Measurements from ENCODE around the gene PTPRH.

PTPRH gene

GRCh38 chr19:55189403-55189835 is 19.9 kb downstream of the PTPRH start:
- H3K4me3 ChIP-seq (IDR thresholded peaks at IDR 0.05; ENCODE audit: insufficient read depth, low read depth, low read length) = no peak overlapping the region
- H3K9ac ChIP-seq = no peak overlapping the region
- no peaks in the 10 kb centered on the region for H4K20me1 ChIP-seq (ENCODE audit: insufficient read depth)
- H3K36me3 ChIP-seq (ENCODE audit: insufficient read depth) = no peaks in the 10 kb centered on the region
- peaks cover 85% of the 10 kb centered on the region for H3K27me3 ChIP-seq (ENCODE audit: insufficient read depth, low read depth)
- H2AFZ ChIP-seq (ENCODE audit: low read depth) = no peak overlapping the region
- no peak overlapping the region for H3K27ac ChIP-seq
- no peak overlapping the region for H3K4me2 ChIP-seq
- TF ChIP-seq, protein P1, sequence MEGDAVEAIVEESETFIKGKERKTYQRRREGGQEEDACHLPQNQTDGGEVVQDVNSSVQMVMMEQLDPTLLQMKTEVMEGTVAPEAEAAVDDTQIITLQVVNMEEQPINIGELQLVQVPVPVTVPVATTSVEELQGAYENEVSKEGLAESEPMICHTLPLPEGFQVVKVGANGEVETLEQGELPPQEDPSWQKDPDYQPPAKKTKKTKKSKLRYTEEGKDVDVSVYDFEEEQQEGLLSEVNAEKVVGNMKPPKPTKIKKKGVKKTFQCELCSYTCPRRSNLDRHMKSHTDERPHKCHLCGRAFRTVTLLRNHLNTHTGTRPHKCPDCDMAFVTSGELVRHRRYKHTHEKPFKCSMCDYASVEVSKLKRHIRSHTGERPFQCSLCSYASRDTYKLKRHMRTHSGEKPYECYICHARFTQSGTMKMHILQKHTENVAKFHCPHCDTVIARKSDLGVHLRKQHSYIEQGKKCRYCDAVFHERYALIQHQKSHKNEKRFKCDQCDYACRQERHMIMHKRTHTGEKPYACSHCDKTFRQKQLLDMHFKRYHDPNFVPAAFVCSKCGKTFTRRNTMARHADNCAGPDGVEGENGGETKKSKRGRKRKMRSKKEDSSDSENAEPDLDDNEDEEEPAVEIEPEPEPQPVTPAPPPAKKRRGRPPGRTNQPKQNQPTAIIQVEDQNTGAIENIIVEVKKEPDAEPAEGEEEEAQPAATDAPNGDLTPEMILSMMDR (conservative IDR thresholded peaks at IDR 0.05; ENCODE audit: low read depth, low read length) = no peak
- no peaks in the 10 kb centered on the region for H3K4me1 ChIP-seq (ENCODE audit: low read depth, poor library complexity, severe bottlenecking)
- no peaks in the 10 kb centered on the region for H3K79me2 ChIP-seq (ENCODE audit: insufficient read depth, low read depth)

DNA sequence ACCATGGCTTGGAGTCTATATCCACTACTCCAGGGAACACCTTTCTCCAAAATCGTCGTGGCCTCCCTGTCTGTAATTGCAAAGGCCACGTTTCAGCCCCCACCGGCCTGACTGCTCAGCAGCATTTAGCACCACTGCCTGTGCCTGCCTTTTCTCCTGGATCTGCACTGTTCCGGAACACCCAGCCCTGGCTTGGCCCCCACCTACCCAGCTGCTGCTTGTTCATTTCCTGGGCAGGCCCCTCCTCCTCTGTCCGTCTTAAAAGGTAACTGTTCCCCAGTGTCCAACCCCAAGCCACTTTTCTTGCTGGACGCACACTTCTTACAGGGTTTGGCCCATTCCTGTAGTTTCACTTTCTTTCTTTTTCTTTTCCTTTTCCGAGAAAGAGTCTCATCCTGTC is 20.7 kb downstream of the PTPRH start:
- H3K27ac ChIP-seq = no peak overlapping the region
- no peak overlapping the region for H3K4me3 ChIP-seq (IDR thresholded peaks at IDR 0.05; ENCODE audit: insufficient read depth, low read depth, low read length)
- no peak overlapping the region for H3K9ac ChIP-seq
- H3K79me2 ChIP-seq (ENCODE audit: insufficient read depth, low read depth) = no peaks in the 10 kb centered on the region
- H3K27me3 ChIP-seq (ENCODE audit: insufficient read depth, low read depth) = peaks cover 84% of the 10 kb centered on the region
- no peaks in the 10 kb centered on the region for H3K4me1 ChIP-seq (ENCODE audit: low read depth, poor library complexity, severe bottlenecking)
- H2AFZ ChIP-seq (ENCODE audit: low read depth) = no peak overlapping the region
- H4K20me1 ChIP-seq (ENCODE audit: insufficient read depth) = no peaks in the 10 kb centered on the region
- TF ChIP-seq, protein P1 (conservative IDR thresholded peaks at IDR 0.05; ENCODE audit: low read depth, low read length) = no peak
- no peaks in the 10 kb centered on the region for H3K36me3 ChIP-seq (ENCODE audit: insufficient read depth)
- H3K4me2 ChIP-seq = no peak overlapping the region

- H3K9ac ChIP-seq = no peak overlapping the region
- no peaks in the 10 kb centered on the region for H3K79me2 ChIP-seq (ENCODE audit: insufficient read depth, low read depth)
- H3K36me3 ChIP-seq (ENCODE audit: insufficient read depth) = no peaks in the 10 kb centered on the region
- H3K27ac ChIP-seq = no peak overlapping the region
- H3K4me3 ChIP-seq (IDR thresholded peaks at IDR 0.05; ENCODE audit: insufficient read depth, low read depth, low read length) = no peak overlapping the region
- TF ChIP-seq, protein P1 (conservative IDR thresholded peaks at IDR 0.05; ENCODE audit: low read depth, low read length) = no peak
- peaks cover 90% of the 10 kb centered on the region for H3K27me3 ChIP-seq (ENCODE audit: insufficient read depth, low read depth)
- no peak overlapping the region for H3K4me2 ChIP-seq
- no peak overlapping the region for H2AFZ ChIP-seq (ENCODE audit: low read depth)
- H3K4me1 ChIP-seq (ENCODE audit: low read depth, poor library complexity, severe bottlenecking) = no peaks in the 10 kb centered on the region
- no peaks in the 10 kb centered on the region for H4K20me1 ChIP-seq (ENCODE audit: insufficient read depth)
Measured at GRCh38 chr19:55186080-55186479, 23.2 kb downstream of the PTPRH start.

DNA sequence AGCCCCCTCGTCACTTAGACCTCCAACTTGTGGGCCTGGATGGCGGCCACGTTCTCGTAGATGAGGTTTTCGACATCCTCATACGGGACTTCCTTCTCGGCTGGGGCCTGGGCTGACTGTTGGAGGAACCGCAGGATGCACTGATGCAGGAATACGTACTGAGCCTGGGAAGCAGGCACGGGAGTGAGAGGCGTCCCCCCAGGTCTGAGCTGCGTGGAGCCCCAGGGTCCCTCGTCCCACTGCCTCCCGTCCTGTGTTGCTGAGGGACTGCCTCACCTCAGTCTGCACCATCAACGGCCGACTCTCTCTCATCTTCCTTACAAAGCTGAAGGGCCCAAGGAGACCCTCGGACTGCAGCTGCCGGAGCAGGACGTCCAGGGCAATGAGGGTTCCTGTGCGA is 27.6 kb downstream of the PTPRH start:
- Histone ChIP-seq H3K27ac (no peak overlapping the region), H3K36me3 (ENCODE audit: insufficient read depth) (no peaks in the 10 kb centered on the region), H3K79me2 (ENCODE audit: insufficient read depth, low read depth) (no peaks in the 10 kb centered on the region), H3K4me1 (ENCODE audit: low read depth, poor library complexity, severe bottlenecking) (no peaks in the 10 kb centered on the region), H3K4me3 (IDR thresholded peaks at IDR 0.05; ENCODE audit: insufficient read depth, low read depth, low read length) (no peak overlapping the region), H3K4me2 (no peak overlapping the region), H2AFZ (ENCODE audit: low read depth) (no peak overlapping the region), H3K9ac (no peak overlapping the region), H3K27me3 (ENCODE audit: insufficient read depth, low read depth) (peaks cover 84% of the 10 kb centered on the region), H4K20me1 (ENCODE audit: insufficient read depth) (no peaks in the 10 kb centered on the region)
- TF ChIP-seq, protein P1 (conservative IDR thresholded peaks at IDR 0.05; ENCODE audit: low read depth, low read length) = no peak

Measured in KMS-11 (cell line).